22Rv1 (cell line): Measurements from ENCODE around the gene HOXA13.

Experiments
- ZFX ChIP-seq: fragments of 450-650 bp; IDR thresholded peaks from 2 replicates; pipeline ENCODE4 v1.6.1; 2017; ENCODE audit warnings: antibody characterized with exemption, borderline replicate concordance
- TF ChIP-seq, protein P1 (sequence below): fragments of 450-650 bp; IDR thresholded peaks from 2 replicates; pipeline ENCODE4 v1.5.1; 2017; ENCODE audit warnings: mild to moderate bottlenecking

DNA sequence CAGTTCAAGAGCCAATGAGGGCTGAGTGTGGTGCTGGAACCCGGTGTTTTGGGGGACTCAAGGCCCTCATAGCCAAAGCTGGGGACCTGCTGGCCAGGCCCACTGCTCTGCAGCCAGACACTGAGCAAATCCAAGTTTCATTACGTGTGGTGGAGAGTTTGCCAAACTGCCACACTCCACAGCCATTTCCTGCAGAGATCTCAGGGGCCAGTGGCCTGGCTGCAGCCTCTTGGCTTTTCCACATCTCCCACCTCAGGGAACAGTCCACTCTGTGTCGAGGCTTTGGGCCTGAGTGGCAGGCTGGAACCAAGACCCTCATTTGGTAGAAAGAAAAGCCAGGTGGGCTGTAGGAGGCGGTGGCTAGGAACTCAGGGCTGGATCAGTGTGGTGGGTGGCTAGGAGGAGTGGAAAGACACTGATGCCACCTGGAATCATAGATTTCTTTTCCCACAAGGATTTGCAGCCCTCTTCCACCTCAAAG, 18.1 kb downstream of the HOXA13 start:
- TF ChIP-seq, protein P1, sequence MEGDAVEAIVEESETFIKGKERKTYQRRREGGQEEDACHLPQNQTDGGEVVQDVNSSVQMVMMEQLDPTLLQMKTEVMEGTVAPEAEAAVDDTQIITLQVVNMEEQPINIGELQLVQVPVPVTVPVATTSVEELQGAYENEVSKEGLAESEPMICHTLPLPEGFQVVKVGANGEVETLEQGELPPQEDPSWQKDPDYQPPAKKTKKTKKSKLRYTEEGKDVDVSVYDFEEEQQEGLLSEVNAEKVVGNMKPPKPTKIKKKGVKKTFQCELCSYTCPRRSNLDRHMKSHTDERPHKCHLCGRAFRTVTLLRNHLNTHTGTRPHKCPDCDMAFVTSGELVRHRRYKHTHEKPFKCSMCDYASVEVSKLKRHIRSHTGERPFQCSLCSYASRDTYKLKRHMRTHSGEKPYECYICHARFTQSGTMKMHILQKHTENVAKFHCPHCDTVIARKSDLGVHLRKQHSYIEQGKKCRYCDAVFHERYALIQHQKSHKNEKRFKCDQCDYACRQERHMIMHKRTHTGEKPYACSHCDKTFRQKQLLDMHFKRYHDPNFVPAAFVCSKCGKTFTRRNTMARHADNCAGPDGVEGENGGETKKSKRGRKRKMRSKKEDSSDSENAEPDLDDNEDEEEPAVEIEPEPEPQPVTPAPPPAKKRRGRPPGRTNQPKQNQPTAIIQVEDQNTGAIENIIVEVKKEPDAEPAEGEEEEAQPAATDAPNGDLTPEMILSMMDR: no peak
- TF ChIP-seq ZFX: no peak
